ENCODE results near the gene RGS7BP.

DNA sequence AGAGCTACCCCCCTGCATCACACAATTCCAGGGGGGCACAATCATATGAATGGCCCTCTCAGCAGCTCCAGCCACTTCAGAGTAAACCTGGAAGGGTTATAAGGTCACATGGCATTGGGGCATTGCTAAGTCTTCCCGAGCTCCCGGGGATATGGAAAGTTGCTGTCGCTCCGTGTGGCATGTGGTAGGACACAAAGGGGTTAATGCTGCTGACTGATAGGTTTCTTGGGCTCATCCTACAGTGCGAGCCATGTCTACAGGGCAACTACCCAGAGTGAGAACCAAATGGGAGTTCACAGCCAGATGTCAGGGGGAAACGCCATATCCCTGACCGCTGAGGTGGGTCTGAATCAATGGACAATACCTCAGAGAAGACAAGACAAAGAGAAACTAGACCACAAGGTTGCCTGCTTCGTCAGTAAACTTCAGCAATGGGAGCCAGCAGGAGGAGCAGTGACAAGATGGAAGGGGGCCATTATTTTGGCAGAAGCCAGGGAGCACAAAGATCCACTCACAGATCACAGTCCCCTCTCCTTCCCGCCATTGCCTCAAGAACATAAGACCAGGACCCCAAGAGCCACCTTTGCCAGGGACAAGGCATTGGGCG lies 132.1 kb downstream of the RGS7BP start:
- no peak for TF ChIP-seq POLR2AphosphoS5 (IDR thresholded peaks at IDR 0.05; ENCODE audit: low read depth, low read length)
- TF ChIP-seq, protein P1, sequence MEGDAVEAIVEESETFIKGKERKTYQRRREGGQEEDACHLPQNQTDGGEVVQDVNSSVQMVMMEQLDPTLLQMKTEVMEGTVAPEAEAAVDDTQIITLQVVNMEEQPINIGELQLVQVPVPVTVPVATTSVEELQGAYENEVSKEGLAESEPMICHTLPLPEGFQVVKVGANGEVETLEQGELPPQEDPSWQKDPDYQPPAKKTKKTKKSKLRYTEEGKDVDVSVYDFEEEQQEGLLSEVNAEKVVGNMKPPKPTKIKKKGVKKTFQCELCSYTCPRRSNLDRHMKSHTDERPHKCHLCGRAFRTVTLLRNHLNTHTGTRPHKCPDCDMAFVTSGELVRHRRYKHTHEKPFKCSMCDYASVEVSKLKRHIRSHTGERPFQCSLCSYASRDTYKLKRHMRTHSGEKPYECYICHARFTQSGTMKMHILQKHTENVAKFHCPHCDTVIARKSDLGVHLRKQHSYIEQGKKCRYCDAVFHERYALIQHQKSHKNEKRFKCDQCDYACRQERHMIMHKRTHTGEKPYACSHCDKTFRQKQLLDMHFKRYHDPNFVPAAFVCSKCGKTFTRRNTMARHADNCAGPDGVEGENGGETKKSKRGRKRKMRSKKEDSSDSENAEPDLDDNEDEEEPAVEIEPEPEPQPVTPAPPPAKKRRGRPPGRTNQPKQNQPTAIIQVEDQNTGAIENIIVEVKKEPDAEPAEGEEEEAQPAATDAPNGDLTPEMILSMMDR (IDR thresholded peaks at IDR 0.05): no peak
- no peak for TF ChIP-seq SIN3A (IDR thresholded peaks at IDR 0.05; ENCODE audit: borderline replicate concordance, insufficient read depth, low read depth, low read length)
- TF ChIP-seq, protein P2, sequence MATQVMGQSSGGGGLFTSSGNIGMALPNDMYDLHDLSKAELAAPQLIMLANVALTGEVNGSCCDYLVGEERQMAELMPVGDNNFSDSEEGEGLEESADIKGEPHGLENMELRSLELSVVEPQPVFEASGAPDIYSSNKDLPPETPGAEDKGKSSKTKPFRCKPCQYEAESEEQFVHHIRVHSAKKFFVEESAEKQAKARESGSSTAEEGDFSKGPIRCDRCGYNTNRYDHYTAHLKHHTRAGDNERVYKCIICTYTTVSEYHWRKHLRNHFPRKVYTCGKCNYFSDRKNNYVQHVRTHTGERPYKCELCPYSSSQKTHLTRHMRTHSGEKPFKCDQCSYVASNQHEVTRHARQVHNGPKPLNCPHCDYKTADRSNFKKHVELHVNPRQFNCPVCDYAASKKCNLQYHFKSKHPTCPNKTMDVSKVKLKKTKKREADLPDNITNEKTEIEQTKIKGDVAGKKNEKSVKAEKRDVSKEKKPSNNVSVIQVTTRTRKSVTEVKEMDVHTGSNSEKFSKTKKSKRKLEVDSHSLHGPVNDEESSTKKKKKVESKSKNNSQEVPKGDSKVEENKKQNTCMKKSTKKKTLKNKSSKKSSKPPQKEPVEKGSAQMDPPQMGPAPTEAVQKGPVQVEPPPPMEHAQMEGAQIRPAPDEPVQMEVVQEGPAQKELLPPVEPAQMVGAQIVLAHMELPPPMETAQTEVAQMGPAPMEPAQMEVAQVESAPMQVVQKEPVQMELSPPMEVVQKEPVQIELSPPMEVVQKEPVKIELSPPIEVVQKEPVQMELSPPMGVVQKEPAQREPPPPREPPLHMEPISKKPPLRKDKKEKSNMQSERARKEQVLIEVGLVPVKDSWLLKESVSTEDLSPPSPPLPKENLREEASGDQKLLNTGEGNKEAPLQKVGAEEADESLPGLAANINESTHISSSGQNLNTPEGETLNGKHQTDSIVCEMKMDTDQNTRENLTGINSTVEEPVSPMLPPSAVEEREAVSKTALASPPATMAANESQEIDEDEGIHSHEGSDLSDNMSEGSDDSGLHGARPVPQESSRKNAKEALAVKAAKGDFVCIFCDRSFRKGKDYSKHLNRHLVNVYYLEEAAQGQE (IDR thresholded peaks at IDR 0.05; ENCODE audit: insufficient read depth in 1 of 2, low read depth in 2 of 2, low read length in 1 of 2): no peak

Data from Panc1 (cell line).